ENCODE results near the gene MTFMT.

MTFMT gene

GRCh38 chr15:65038428-65038827 lies 9.0 kb upstream of the MTFMT start:
- TF ChIP-seq CTCF (IDR thresholded peaks at IDR 0.05; ENCODE audit: low read length, missing control alignments), result no peak

GRCh38 chr15:65037309-65037708 lies 7.9 kb upstream of the MTFMT start:
- DNase-seq (ENCODE audit: low read depth), result no peak
- no peak for TF ChIP-seq CTCF (IDR thresholded peaks at IDR 0.05; ENCODE audit: low read length, missing control alignments)
- H3K4me3 ChIP-seq (replicated peaks; ENCODE audit: low read depth, low read length), result no peak overlapping the region

More at GRCh38 chr15:65038428-65038827, 9.0 kb upstream of the MTFMT start:
- no peak for DNase-seq (ENCODE audit: low read depth)
- no peak overlapping the region for H3K4me3 ChIP-seq (replicated peaks; ENCODE audit: low read depth, low read length)

- TF ChIP-seq CTCF (IDR thresholded peaks at IDR 0.05; ENCODE audit: low read length, missing control alignments), result no peak
- DNase-seq (ENCODE audit: low read depth), result no peak
- no peak overlapping the region for H3K4me3 ChIP-seq (replicated peaks; ENCODE audit: low read depth, low read length)
Measured at GRCh38 chr15:65034719-65035118, 5.3 kb upstream of the MTFMT start.

GRCh38 chr15:65033659-65034269 lies 4.3 kb upstream of the MTFMT start:
- peak; percentile 67 for TF ChIP-seq CTCF (IDR thresholded peaks at IDR 0.05; ENCODE audit: low read length, missing control alignments)
- H3K4me3 ChIP-seq (replicated peaks; ENCODE audit: low read depth, low read length), result no peak overlapping the region
- DNase-seq (ENCODE audit: low read depth), result peak; percentile 63

GRCh38 chr15:65032801-65033537 lies 3.5 kb upstream of the MTFMT start:
- peak; percentile 80 for TF ChIP-seq CTCF (IDR thresholded peaks at IDR 0.05; ENCODE audit: low read length, missing control alignments)
- no peak overlapping the region for H3K4me3 ChIP-seq (replicated peaks; ENCODE audit: low read depth, low read length)
- peak; percentile 74 for DNase-seq (ENCODE audit: low read depth)

- TF ChIP-seq CTCF (IDR thresholded peaks at IDR 0.05; ENCODE audit: low read length, missing control alignments), result no peak
- peak overlapping the region; percentile 86 for H3K4me3 ChIP-seq (replicated peaks; ENCODE audit: low read depth, low read length)
Measured at GRCh38 chr15:65029736-65030208, 333 bp upstream of the MTFMT start.

More at GRCh38 chr15:65029736-65030208, 333 bp upstream of the MTFMT start:
- DNase-seq (ENCODE audit: low read depth), result no peak
